ENCODE results near the gene RPS6KA6. TPM values are rescaled to one million over a fixed set of nuclear protein-coding genes. Genes with fewer than 3 reads are reported as not detected.
"Not testable (repeated sequence)": the region's sequence is repeated elsewhere in the genome, so short reads cannot be mapped to it uniquely, and the experiment has no call there.

RPS6KA6 gene
- polyA plus RNA-seq, 12 donors = 3.5 to 9.5 (median 4.8) TPM; not detected in 1

GRCh38 chrX:84165711-84166110, 22.3 kb downstream of the RPS6KA6 start:
- peak; percentile 1 for DNase-seq

GRCh38 chrX:84162401-84162800, 25.6 kb downstream of the RPS6KA6 start:
- DNase-seq = no peak

- DNase-seq = no peak
These were observed 26.4 kb downstream of the RPS6KA6 start for GRCh38 chrX:84161641-84162040.

- DNase-seq = no peak
These were observed 27.3 kb downstream of the RPS6KA6 start for GRCh38 chrX:84160736-84161135.

- DNase-seq = no peak
These were observed 31.2 kb downstream of the RPS6KA6 start for GRCh38 chrX:84156821-84157220.

- no peak for DNase-seq
These were observed 32.1 kb downstream of the RPS6KA6 start for GRCh38 chrX:84155938-84156337.

- DNase-seq = no peak
These were observed 34.5 kb downstream of the RPS6KA6 start for GRCh38 chrX:84153538-84153937.

GRCh38 chrX:84144991-84145390, 43.0 kb downstream of the RPS6KA6 start:
- DNase-seq = no peak

- no peak for DNase-seq
These were observed 43.7 kb downstream of the RPS6KA6 start for GRCh38 chrX:84144281-84144680.

- no peak for DNase-seq
These were observed 55.0 kb downstream of the RPS6KA6 start for GRCh38 chrX:84133023-84133422.

- DNase-seq = no peak
These were observed 64.4 kb downstream of the RPS6KA6 start for GRCh38 chrX:84123585-84123984.

- DNase-seq = no peak
These were observed 69.2 kb downstream of the RPS6KA6 start for GRCh38 chrX:84118769-84119168.

- DNase-seq = no peak
These were observed 69.7 kb downstream of the RPS6KA6 start for GRCh38 chrX:84118315-84118714.

- DNase-seq = no peak
These were observed 79.4 kb downstream of the RPS6KA6 start for GRCh38 chrX:84108584-84108983.

GRCh38 chrX:84099120-84099519, 88.9 kb downstream of the RPS6KA6 start:
- no peak for DNase-seq

GRCh38 chrX:84079479-84080197, 108.4 kb downstream of the RPS6KA6 start:
- not testable (repeated sequence) for DNase-seq

GRCh38 chrX:84078991-84079390, 109.0 kb downstream of the RPS6KA6 start:
- no peak for DNase-seq

- DNase-seq = no peak
These were observed 123.2 kb downstream of the RPS6KA6 start for GRCh38 chrX:84064814-84065213.

- no peak for DNase-seq
These were observed 123.8 kb downstream of the RPS6KA6 start for GRCh38 chrX:84064164-84064563.

- DNase-seq = no peak
These were observed 140.7 kb downstream of the RPS6KA6 start for GRCh38 chrX:84047339-84047738.

GRCh38 chrX:84046403-84046984, 141.5 kb downstream of the RPS6KA6 start:
- DNase-seq = peak; percentile 13

GRCh38 chrX:84044051-84044450, 143.9 kb downstream of the RPS6KA6 start:
- DNase-seq = no peak
